Heart right ventricle (tissue), 16 donors: ENCODE data around the gene NHSL2. TPM values are rescaled to one million over a fixed set of nuclear protein-coding genes. Genes with fewer than 3 reads are reported as not detected.

Experiments used
- ATAC-seq, 8 donors: fragments of 200-7000 bp; cut with Tn5 transposase; one replicate each; pipeline ENCODE4 v1.9.1; 2020; ENCODE audit warnings: mild to moderate bottlenecking in 8 of 8, moderate library complexity in 8 of 8, moderate number of reproducible peaks in 1 of 8
- DNase-seq, 2 donors: peaks; one replicate each; pipeline ENCODE4 v3.0.0-alpha.2; 2020
- H3K27ac ChIP-seq, 10 donors: fragments of 200-600 bp; sonication (generic) in 2 of 10; one replicate each; pipeline versions ENCODE4 v1.5.0 to v1.8.0; 2020 to 2022; ENCODE audit warnings: mild to moderate bottlenecking in 3 of 10
- H3K27me3 ChIP-seq, 7 donors: fragments of 200-600 bp; one replicate each; pipeline ENCODE4 v1.8.0; 2021 to 2022; ENCODE audit warnings: mild to moderate bottlenecking in 2 of 7
- H3K36me3 ChIP-seq, 9 donors: fragments of 200-600 bp; sonication (generic) in 1 of 9; one replicate each; pipeline versions ENCODE4 v1.5.0 to v1.8.0; 2020 to 2022; ENCODE audit warnings: mild to moderate bottlenecking in 2 of 9
- H3K4me1 ChIP-seq, 9 donors: fragments of 200-600 bp; sonication (generic) in 1 of 9; one replicate each; pipeline versions ENCODE4 v1.5.0 to v1.8.0; 2020 to 2022; ENCODE audit warnings: mild to moderate bottlenecking in 4 of 9
- H3K4me3 ChIP-seq, 10 donors: fragments of 200-600 bp; sonication (generic) in 2 of 10; one replicate each; pipeline versions ENCODE4 v1.5.0 to v1.8.0; 2020 to 2022; ENCODE audit warnings: mild to moderate bottlenecking in 7 of 10, moderate library complexity in 2 of 10
- H3K9me3 ChIP-seq, 11 donors: fragments of 200-600 bp in 10 of 11; sonication (generic) in 2 of 11; one replicate each; pipeline versions ENCODE4 v1.5.0 to v1.8.0; 2013 to 2022; ENCODE audit warnings: mild to moderate bottlenecking in 2 of 11, control low read depth in 1 of 11, moderate library complexity in 1 of 11
- CTCF ChIP-seq, 9 donors: fragments of 200-600 bp; sonication (generic) in 2 of 9; IDR thresholded peaks; one replicate each; pipeline versions ENCODE4 v1.5.0 to v1.8.0; 2021 to 2022; ENCODE audit warnings: antibody characterized with exemption in 9 of 9, mild to moderate bottlenecking in 5 of 9, moderate library complexity in 1 of 9
- WGBS, 2 donors: extraction: QIAGEN DNeasy Blood & Tissue Kit; methylation state at CpG; one replicate each; pipeline ENCODE4 v1.1.7; 2013; ENCODE audit warnings: inconsistent platforms in 1 of 2; 5-methylcytosine and 5-hydroxymethylcytosine counted together
- intact Hi-C, 10 donors: fragments of 100-400 bp; cut with DNase I; formaldehyde crosslinking; loops; one replicate each; pipeline versions ENCODE4 v1.11.1 to v1.14.2; 2022
- polyA plus RNA-seq, 2 donors: library from polyadenylated mRNA; stranded (reverse); fragments of 200-250 nt; gene quantifications; one replicate each; pipeline ENCODE4 v1.2.3, GENCODE V29; 2013
- total RNA-seq, 10 donors: library from RNA; stranded (reverse); fragmentation: NEBNext Ultra II Directional in 3 of 10; extraction: Animal tissue kit (Norgen Biotek cat#: 25700) in 3 of 10; gene quantifications; one replicate each; pipeline versions ENCODE4 v1.2.1 to v1.2.4, GENCODE V29; 2021 to 2023
- donor health status: Arrhythmogenic right ventricular cardiomyopathy.
- donor health status: ischemic (EF 13 %, LVEDD 7.1; RV severe dilation, severe dysfunction).
- donor health status: healthy with polysubstance abuse.
- donor health status: DM: no; HTN: yes; CAD: no.
- donor health status: DM: no; HTN: no; CAD: no.
- donor health status: ischemic (EF 25% LVEDD 6.9; RV normal size, moderate dysfunction).
- donor health status: ischemic (EF 25% LVEDD 5.7; RV mildly dilated, moderate dysfunction).
- donor health status: healthy.
- donor health status: DM: yes; HTN: yes; CAD: no.
- donor health status: Ischemic cardiomyopathy.
- donor health status: ischemic (EF 35%, LVEDD 5.7; RV mildly dilated, moderate dysfunction).
- donor health status: nonischemic (EF 11% LVEDD 7.7; RV severe dilation, severe dysfunction).
- donor health status: DM: yes; HTN: yes; CAD: no.
- donor health status: PGD.
- donor health status: ischemic (EF 29% LVEDD 5.4; RV normal size, mild dysfunction).
- donor health status: nonischemic (EF 23%, LVEDD 6.1; RV moderate dilation, normal function).

NHSL2 gene
- total and polyA plus RNA-seq, 12 donors: 0.86 to 8.4 (median 6.2) TPM

GRCh38 chrX:71923516-71923915 is 12.9 kb downstream of the NHSL2 start:
- no peaks in the 10 kb centered on the region for H3K36me3 ChIP-seq
- no peaks in the 10 kb centered on the region for H3K9me3 ChIP-seq
- ATAC-seq (peak in 1 of 8 donors; percentile 20), DNase-seq (no peak)
- H3K27ac ChIP-seq: no peak overlapping the region
- peaks cover 0 to 49% (median 0%) of the 10 kb centered on the region in 7 donors for H3K27me3 ChIP-seq
- 76 to 78% methylated on average over 3 of the region's 3 CpGs for WGBS, 2 donors
- intact Hi-C loops: no loop called here
- H3K4me1 ChIP-seq: no peaks in the 10 kb centered on the region
- TF ChIP-seq CTCF (IDR thresholded peaks at IDR 0.05): no peak
- H3K4me3 ChIP-seq: no peak overlapping the region

GRCh38 chrX:71927040-71927439 is 16.4 kb downstream of the NHSL2 start:
- WGBS, 2 donors: 87 to 90% methylated on average over 7 of the region's 7 CpGs
- peaks cover 0 to 53% (median 0%) of the 10 kb centered on the region in 7 donors for H3K27me3 ChIP-seq

GRCh38 chrX:71928856-71929255 is 18.2 kb downstream of the NHSL2 start:
- no peak for TF ChIP-seq CTCF (IDR thresholded peaks at IDR 0.05)
- Histone ChIP-seq H3K4me3 (no peak overlapping the region), H3K27ac (no peak overlapping the region), H3K9me3 (no peaks in the 10 kb centered on the region), H3K4me1 (no peaks in the 10 kb centered on the region), H3K36me3 (no peaks in the 10 kb centered on the region), H3K27me3 (peaks cover 0 to 64% (median 0%) of the 10 kb centered on the region in 7 donors)
- WGBS, 2 donors: 87 to 91% methylated on average over 2 of the region's 2 CpGs
- no peak for ATAC-seq
- no peak for DNase-seq
- intact Hi-C loops: no loop called here

More at GRCh38 chrX:71927040-71927439, 16.4 kb downstream of the NHSL2 start:
- no peak for TF ChIP-seq CTCF (IDR thresholded peaks at IDR 0.05)
- Histone ChIP-seq H3K4me1 (no peaks in the 10 kb centered on the region), H3K36me3 (no peaks in the 10 kb centered on the region), H3K27ac (no peak overlapping the region), H3K4me3 (no peak overlapping the region), H3K9me3 (no peaks in the 10 kb centered on the region)
- DNase-seq (no peak), ATAC-seq (no peak)
- intact Hi-C loops: no loop called here

- no peak for ATAC-seq
Measured at GRCh38 chrX:71930298-71930697, 19.7 kb downstream of the NHSL2 start.

More at GRCh38 chrX:71930298-71930697, 19.7 kb downstream of the NHSL2 start:
- Histone ChIP-seq H3K9me3 (no peaks in the 10 kb centered on the region), H3K36me3 (no peaks in the 10 kb centered on the region), H3K27ac (no peak overlapping the region), H3K27me3 (peaks cover 0 to 66% (median 0%) of the 10 kb centered on the region in 7 donors), H3K4me3 (no peak overlapping the region), H3K4me1 (peaks cover 0 to 4% (median 0%) of the 10 kb centered on the region in 9 donors)
- no peak for DNase-seq
- 91 to 100% methylated on average over 1 of the region's 1 CpG for WGBS, 2 donors
- TF ChIP-seq CTCF (IDR thresholded peaks at IDR 0.05): no peak
- intact Hi-C loops: no loop called here
